HEK293 (cell line): ENCODE measurements around the gene ADCY4.

Experiments
- CTCF ChIP-seq: fragments of 450-650 bp; formaldehyde crosslinking; IDR thresholded peaks from 2 replicates; pipeline ENCODE4 v1.5.1; 2016; ENCODE audit warnings: missing biosample characterization, missing genetic modification characterization
- GFI1B ChIP-seq: fragments of 450-650 bp; formaldehyde crosslinking; IDR thresholded peaks from 2 replicates; pipeline ENCODE4 v1.5.1; 2016; ENCODE audit warnings: missing biosample characterization, missing genetic modification characterization
- GLI2 ChIP-seq: fragments of 450-650 bp; formaldehyde crosslinking; IDR thresholded peaks from 2 replicates; pipeline ENCODE4; 2017; ENCODE audit warnings: missing biosample characterization, missing genetic modification characterization, low read depth, borderline replicate concordance
- GLIS2 ChIP-seq: fragments of 450-650 bp; formaldehyde crosslinking; IDR thresholded peaks from 2 replicates; pipeline ENCODE4 v1.5.1; 2016; ENCODE audit warnings: missing biosample characterization, missing genetic modification characterization
- KLF1 ChIP-seq: fragments of 450-650 bp; formaldehyde crosslinking; IDR thresholded peaks from 2 replicates; pipeline ENCODE4 v1.5.1; 2016; ENCODE audit warnings: missing biosample characterization, missing genetic modification characterization
- PBX3 ChIP-seq: sonication (generic); formaldehyde crosslinking; IDR thresholded peaks from 2 replicates; pipeline ENCODE4 v1.8.1; 2022; ENCODE audit warnings: mild to moderate bottlenecking, moderate library complexity, missing genetic modification reagents
- PRDM6 ChIP-seq: fragments of 450-650 bp; formaldehyde crosslinking; IDR thresholded peaks from 2 replicates; pipeline ENCODE4 v1.5.1; 2017; ENCODE audit warnings: missing biosample characterization, missing genetic modification characterization
- ZBTB21 ChIP-seq: fragments of 450-650 bp; formaldehyde crosslinking; IDR thresholded peaks from 2 replicates; pipeline ENCODE4 v1.5.1; 2017; ENCODE audit warnings: missing biosample characterization, missing genetic modification characterization
- ZBTB8A ChIP-seq: fragments of 450-650 bp; formaldehyde crosslinking; IDR thresholded peaks from 2 replicates; pipeline ENCODE4 v1.5.1; 2016; ENCODE audit warnings: missing biosample characterization, missing genetic modification characterization
- ZEB2 ChIP-seq: fragments of 450-650 bp; formaldehyde crosslinking; IDR thresholded peaks from 2 replicates; pipeline ENCODE4 v1.5.1; 2016; ENCODE audit warnings: missing biosample characterization, missing genetic modification characterization
- ZNF10 ChIP-seq: fragments of 450-650 bp; formaldehyde crosslinking; IDR thresholded peaks from 2 replicates; pipeline ENCODE4 v1.5.1; 2017; ENCODE audit warnings: missing biosample characterization, missing genetic modification characterization
- ZNF184 ChIP-seq: fragments of 450-650 bp; IDR thresholded peaks from 2 replicates; pipeline ENCODE4 v1.5.1; 2018; ENCODE audit warnings: missing biosample characterization, mild to moderate bottlenecking, missing genetic modification characterization
- ZNF266 ChIP-seq: fragments of 450-650 bp; formaldehyde crosslinking; IDR thresholded peaks from 2 replicates; pipeline ENCODE4 v1.5.1; 2016; ENCODE audit warnings: missing biosample characterization, missing genetic modification characterization, low read depth
- ZNF280D ChIP-seq: fragments of 450-650 bp; formaldehyde crosslinking; IDR thresholded peaks from 2 replicates; pipeline ENCODE4 v1.5.1; 2016; ENCODE audit warnings: missing biosample characterization, missing genetic modification characterization
- ZNF292 ChIP-seq: fragments of 450-650 bp; formaldehyde crosslinking; IDR thresholded peaks from 2 replicates; pipeline ENCODE4 v1.5.1; 2016; ENCODE audit warnings: low read depth, missing biosample characterization, missing genetic modification characterization, borderline replicate concordance
- ZNF302 ChIP-seq: fragments of 450-650 bp; formaldehyde crosslinking; IDR thresholded peaks from 2 replicates; pipeline ENCODE4 v1.5.1; 2016; ENCODE audit warnings: missing biosample characterization, missing genetic modification characterization, low read depth
- ZNF324 ChIP-seq: fragments of 450-650 bp; formaldehyde crosslinking; IDR thresholded peaks from 2 replicates; pipeline ENCODE4 v1.5.1; 2016; ENCODE audit warnings: missing biosample characterization, missing genetic modification characterization
- ZNF350 ChIP-seq: fragments of 450-650 bp; formaldehyde crosslinking; IDR thresholded peaks from 2 replicates; pipeline ENCODE4 v1.5.0; 2017; ENCODE audit warnings: missing biosample characterization, mild to moderate bottlenecking, missing genetic modification characterization
- ZNF354C ChIP-seq: fragments of 450-650 bp; formaldehyde crosslinking; IDR thresholded peaks from 2 replicates; pipeline ENCODE4 v1.5.1; 2016; ENCODE audit warnings: missing biosample characterization, missing genetic modification characterization, low read depth, borderline replicate concordance
- ZNF391 ChIP-seq: fragments of 450-650 bp; formaldehyde crosslinking; IDR thresholded peaks from 2 replicates; pipeline ENCODE4 v1.5.1; 2016; ENCODE audit warnings: low read depth, missing biosample characterization, missing genetic modification characterization, borderline replicate concordance
- ZNF561 ChIP-seq: fragments of 450-650 bp; IDR thresholded peaks from 2 replicates; pipeline ENCODE4 v1.5.1; 2018; ENCODE audit warnings: missing biosample characterization, missing genetic modification characterization, borderline replicate concordance
- ZNF645 ChIP-seq: fragments of 450-650 bp; formaldehyde crosslinking; IDR thresholded peaks from 2 replicates; pipeline ENCODE4; 2016; ENCODE audit warnings: missing biosample characterization, missing genetic modification characterization
- ZNF704 ChIP-seq: fragments of 450-650 bp; formaldehyde crosslinking; IDR thresholded peaks from 2 replicates; pipeline ENCODE4 v1.5.1; 2016; ENCODE audit warnings: missing biosample characterization, missing genetic modification characterization
- ZNF777 ChIP-seq: fragments of 450-650 bp; formaldehyde crosslinking; IDR thresholded peaks from 2 replicates; pipeline ENCODE4 v1.5.1; 2017; ENCODE audit warnings: missing biosample characterization, missing genetic modification characterization, borderline replicate concordance
- ZNF837 ChIP-seq: fragments of 450-650 bp; formaldehyde crosslinking; IDR thresholded peaks from 2 replicates; pipeline ENCODE4 v1.5.1; 2016; ENCODE audit warnings: missing biosample characterization, missing genetic modification characterization

Gene ADCY4

GRCh38 chr14:24296341-24297157 is 38.3 kb downstream of the ADCY4 start (continued):
- peak; percentile 71 for TF ChIP-seq ZBTB21 (tag by site-specific recombination)
- no peak for TF ChIP-seq PRDM6 (tag by site-specific recombination)
- peak; percentile 54; the same call in 1 of the 2 replicates for TF ChIP-seq ZEB2 (tag by site-specific recombination)
- peak; percentile 74 for TF ChIP-seq CTCF (tag by site-specific recombination)
- TF ChIP-seq GLIS2 (tag by site-specific recombination): peak; percentile 36
- TF ChIP-seq ZNF837 (tag by site-specific recombination): no peak
- TF ChIP-seq ZNF10 (tag by site-specific recombination): no peak
- TF ChIP-seq ZNF324: no peak
- no peak for TF ChIP-seq GFI1B (tag by site-specific recombination)
- no peak for TF ChIP-seq ZNF561 (tag by site-specific recombination)
- no peak for TF ChIP-seq ZNF266 (tag by site-specific recombination)
- TF ChIP-seq ZNF777 (tag by site-specific recombination): no peak
- TF ChIP-seq ZNF704 (tag by site-specific recombination): no peak
- no peak for TF ChIP-seq ZBTB8A (tag by site-specific recombination)
- no peak for TF ChIP-seq ZNF391 (tag by site-specific recombination)
- peak; percentile 7; the same call in 1 of the 2 replicates for TF ChIP-seq ZNF292 (tag by site-specific recombination)
- no peak for TF ChIP-seq ZNF350
- no peak for TF ChIP-seq KLF1 (tag by site-specific recombination)
- no peak for TF ChIP-seq ZNF280D
- TF ChIP-seq GLI2: no peak
- TF ChIP-seq ZNF645: no peak
- TF ChIP-seq ZNF184 (tag by site-specific recombination): peak; percentile 72; the same call in 1 of the 2 replicates
- no peak for TF ChIP-seq PBX3 (CRISPR knock-in tag)
- TF ChIP-seq ZNF302: no peak
- TF ChIP-seq ZNF354C (tag by site-specific recombination): no peak
